GM10266 (cell line): ENCODE results near the gene MOV10L1.
"Not testable (repeated sequence)": the region's sequence is repeated elsewhere in the genome, so short reads cannot be mapped to it uniquely, and the experiment has no call there.

Experiments used
- DNase-seq: peaks from one replicate; pipeline ENCODE4 v3.0.0; 2012; ENCODE audit errors: extremely low spot score
- TF ChIP-seq, protein P1 (sequence below): IDR thresholded peaks from 2 replicates; pipeline ENCODE4 v1.5.1; 2012; ENCODE audit warnings: mild to moderate bottlenecking, low read depth; ENCODE audit not compliant: control insufficient read depth, insufficient read depth; ENCODE audit errors: missing control alignments

The MOV10L1 gene

GRCh38 chr22:50160947-50161346, 71.1 kb downstream of the MOV10L1 start:
- TF ChIP-seq, protein P1, sequence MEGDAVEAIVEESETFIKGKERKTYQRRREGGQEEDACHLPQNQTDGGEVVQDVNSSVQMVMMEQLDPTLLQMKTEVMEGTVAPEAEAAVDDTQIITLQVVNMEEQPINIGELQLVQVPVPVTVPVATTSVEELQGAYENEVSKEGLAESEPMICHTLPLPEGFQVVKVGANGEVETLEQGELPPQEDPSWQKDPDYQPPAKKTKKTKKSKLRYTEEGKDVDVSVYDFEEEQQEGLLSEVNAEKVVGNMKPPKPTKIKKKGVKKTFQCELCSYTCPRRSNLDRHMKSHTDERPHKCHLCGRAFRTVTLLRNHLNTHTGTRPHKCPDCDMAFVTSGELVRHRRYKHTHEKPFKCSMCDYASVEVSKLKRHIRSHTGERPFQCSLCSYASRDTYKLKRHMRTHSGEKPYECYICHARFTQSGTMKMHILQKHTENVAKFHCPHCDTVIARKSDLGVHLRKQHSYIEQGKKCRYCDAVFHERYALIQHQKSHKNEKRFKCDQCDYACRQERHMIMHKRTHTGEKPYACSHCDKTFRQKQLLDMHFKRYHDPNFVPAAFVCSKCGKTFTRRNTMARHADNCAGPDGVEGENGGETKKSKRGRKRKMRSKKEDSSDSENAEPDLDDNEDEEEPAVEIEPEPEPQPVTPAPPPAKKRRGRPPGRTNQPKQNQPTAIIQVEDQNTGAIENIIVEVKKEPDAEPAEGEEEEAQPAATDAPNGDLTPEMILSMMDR: no peak

DNA sequence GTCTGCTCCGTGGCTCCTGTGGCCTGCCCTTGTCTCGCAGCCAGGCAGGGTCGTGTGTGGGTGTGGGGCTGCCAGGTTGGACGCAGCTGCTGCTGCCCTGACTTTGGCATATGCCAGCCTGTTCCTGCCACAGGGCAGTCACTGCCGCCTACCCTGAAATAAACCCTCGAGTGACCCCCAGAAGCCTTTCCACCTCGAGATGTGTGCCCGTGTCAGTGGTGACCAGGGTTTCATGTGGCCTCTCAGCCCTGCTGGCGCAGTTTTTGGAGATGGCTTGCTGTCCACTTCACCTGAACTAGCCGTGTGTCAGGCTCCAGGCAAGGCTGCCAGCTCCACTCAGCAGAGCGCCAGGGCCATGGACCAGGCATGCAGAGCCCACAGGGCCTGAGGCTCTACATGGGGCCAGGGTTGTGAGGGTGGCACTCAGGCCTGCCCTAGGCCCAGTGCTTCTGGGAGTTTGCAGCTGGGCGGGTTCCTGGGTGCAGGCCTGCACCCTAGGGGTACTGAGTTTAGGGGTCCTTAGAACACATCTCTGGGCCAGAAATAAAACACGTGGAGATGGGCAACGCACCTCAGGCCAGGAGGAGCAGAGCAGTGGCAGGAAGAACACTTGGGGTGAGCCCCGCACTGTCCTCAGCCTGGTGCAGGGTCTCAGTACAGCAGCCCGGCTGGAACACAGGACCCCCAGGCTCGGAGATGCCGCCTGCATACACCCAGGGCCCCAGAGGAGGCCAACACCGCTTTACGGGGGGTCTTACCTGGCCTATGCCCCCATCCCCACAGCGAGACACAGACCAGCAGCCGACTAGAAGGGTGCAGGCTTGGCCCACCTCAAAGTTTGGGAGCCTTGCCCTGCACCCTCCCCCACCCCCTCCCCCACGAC, 71.9 kb downstream of the MOV10L1 start:
- DNase-seq: no peak
- TF ChIP-seq, protein P1: no peak

More at GRCh38 chr22:50160947-50161346, 71.1 kb downstream of the MOV10L1 start:
- DNase-seq: no peak

DNA sequence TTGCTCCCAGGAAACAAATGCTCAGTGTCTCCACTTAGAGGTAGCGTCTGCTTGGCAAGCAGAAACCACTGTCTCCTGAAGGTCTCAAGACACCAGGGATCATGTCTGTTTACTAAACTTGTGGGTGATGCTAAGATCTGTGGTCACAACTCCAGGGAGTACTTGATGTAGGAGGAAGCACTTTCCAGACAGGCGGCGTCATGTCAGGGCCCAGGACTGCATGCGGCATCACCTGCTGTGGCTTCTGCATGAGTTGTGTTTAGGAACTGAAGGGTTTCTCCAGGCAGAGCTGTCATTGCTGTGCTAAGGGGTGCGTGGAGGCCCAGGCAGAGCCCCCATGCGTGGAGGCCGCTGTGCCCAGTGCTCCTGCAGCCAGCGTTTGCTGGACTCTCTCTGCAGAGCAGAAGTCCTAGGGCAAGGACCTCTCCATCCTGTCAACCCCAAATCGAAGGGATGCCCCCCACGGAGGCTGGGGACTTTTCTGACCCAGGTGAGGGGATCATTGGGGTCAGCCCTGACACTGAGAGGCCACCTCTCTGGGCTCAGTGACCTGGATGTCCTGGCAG, 72.7 kb downstream of the MOV10L1 start:
- no peak for DNase-seq
- TF ChIP-seq, protein P1: no peak

DNA sequence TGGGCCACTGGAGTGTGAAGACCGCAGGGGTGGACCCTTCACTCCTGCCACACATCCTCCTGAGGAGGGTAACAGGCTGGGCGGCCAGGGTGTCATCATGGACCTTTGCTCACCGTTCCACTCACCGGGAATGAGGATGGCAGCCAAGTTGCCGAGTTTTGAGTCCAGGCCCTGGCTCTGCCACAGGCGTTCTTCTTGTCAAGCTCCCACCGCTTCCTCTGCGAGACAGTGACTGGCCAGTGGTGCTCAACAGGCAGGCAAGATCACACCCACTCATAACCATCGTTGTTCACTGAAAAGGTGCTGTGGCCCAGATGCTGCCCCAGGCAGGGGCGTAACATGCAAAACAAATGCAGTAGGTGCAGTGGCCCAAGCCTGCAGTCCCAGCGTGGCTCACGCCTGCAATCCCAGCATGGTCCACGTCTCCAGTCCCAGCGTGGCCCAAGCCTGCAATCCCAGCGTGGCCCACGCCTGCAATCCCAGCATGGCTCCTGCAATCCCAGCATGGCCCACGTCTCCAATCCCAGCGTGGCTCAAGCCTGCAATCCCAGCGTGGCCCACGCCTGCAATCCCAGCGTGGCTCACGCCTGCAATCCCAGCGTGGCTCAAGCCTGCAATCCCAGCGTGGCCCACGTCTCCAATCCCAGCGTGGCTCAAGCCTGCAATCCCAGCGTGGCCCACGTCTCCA, 75.8 kb downstream of the MOV10L1 start:
- TF ChIP-seq, protein P1: no peak
- DNase-seq: no peak

DNA sequence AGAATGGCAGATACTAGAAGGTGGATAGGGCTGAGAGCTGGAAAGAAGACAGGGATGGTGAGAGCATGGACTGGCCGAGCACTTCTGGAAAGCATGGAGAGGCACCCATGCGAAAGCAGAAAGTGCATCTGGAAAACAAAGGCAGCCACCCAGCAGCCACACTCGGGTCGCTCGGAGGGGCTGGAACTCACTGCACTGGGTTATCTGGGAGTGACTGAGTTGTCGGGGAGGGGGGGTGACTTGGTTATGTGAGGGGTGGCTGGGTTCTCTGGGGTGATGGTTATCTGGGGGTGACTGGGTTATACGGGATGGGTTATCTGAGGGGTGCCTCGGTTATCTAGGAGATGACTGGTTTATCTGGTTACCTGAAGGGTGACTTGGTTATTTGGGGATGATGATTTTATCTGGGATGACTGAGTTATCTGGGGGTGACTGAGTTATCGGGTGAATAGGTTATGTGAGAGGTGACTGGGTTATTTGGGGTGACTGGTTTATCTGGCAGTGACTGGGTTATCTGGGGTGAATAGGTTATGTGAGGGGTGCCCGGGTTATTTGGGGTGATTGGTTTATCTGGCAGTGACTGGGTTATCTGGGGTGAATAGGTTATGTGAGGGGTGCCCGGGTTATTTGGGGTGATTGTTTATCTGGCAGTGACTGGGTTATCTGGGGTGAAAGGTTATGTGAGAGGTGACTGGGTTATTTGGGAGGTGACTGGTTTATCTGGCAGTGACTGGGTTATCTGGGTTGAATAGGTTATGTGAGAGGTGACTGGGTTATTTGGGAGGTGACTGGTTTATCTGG, 78.1 kb downstream of the MOV10L1 start:
- TF ChIP-seq, protein P1: no peak
- DNase-seq: no peak

- DNase-seq: not testable (repeated sequence)
These were observed 78.8 kb downstream of the MOV10L1 start for GRCh38 chr22:50168490-50169180.
